ENCODE results near the gene C10orf90.

C10orf90 gene

GRCh38 chr10:126704649-126705048 lies 34.2 kb upstream of the C10orf90 start:
- Histone ChIP-seq H3K4me3 (replicated peaks; ENCODE audit: insufficient read depth, low read length) (no peak overlapping the region), H3K27ac (replicated peaks) (no peak overlapping the region), H3K27me3 (ENCODE audit: insufficient read depth, poor library complexity, severe bottlenecking) (no peaks in the 10 kb centered on the region)
- no peak for DNase-seq (ENCODE audit: low read depth in 1 of 2, low spot score in 1 of 2)
- TF ChIP-seq GABPA (IDR thresholded peaks at IDR 0.05; ENCODE audit: low read depth) (no peak), POLR2AphosphoS5 (IDR thresholded peaks at IDR 0.05; ENCODE audit: low read depth) (no peak), REST (IDR thresholded peaks at IDR 0.05; ENCODE audit: insufficient replicate concordance, low read depth) (no peak), SPI1 (IDR thresholded peaks at IDR 0.05; ENCODE audit: borderline replicate concordance, low read depth) (no peak), CTCF (IDR thresholded peaks at IDR 0.05; ENCODE audit: insufficient read depth, low read length) (no peak)

GRCh38 chr10:126702181-126702580 lies 31.7 kb upstream of the C10orf90 start:
- TF ChIP-seq CTCF (IDR thresholded peaks at IDR 0.05; ENCODE audit: insufficient read depth, low read length) = no peak
- TF ChIP-seq GABPA (IDR thresholded peaks at IDR 0.05; ENCODE audit: low read depth) = no peak
- no peak for TF ChIP-seq REST (IDR thresholded peaks at IDR 0.05; ENCODE audit: insufficient replicate concordance, low read depth)
- no peak for TF ChIP-seq POLR2AphosphoS5 (IDR thresholded peaks at IDR 0.05; ENCODE audit: low read depth)
- TF ChIP-seq SPI1 (IDR thresholded peaks at IDR 0.05; ENCODE audit: borderline replicate concordance, low read depth) = no peak
- Histone ChIP-seq H3K4me3 (replicated peaks; ENCODE audit: insufficient read depth, low read length) (no peak overlapping the region), H3K27me3 (ENCODE audit: insufficient read depth, poor library complexity, severe bottlenecking) (no peaks in the 10 kb centered on the region), H3K27ac (replicated peaks) (no peak overlapping the region)
- no peak for DNase-seq (ENCODE audit: low read depth in 1 of 2, low spot score in 1 of 2)

- Histone ChIP-seq H3K27ac (replicated peaks) (no peak overlapping the region), H3K27me3 (ENCODE audit: insufficient read depth, poor library complexity, severe bottlenecking) (no peaks in the 10 kb centered on the region), H3K4me3 (replicated peaks; ENCODE audit: insufficient read depth, low read length) (no peak overlapping the region)
- no peak for DNase-seq (ENCODE audit: low read depth in 1 of 2, low spot score in 1 of 2)
- TF ChIP-seq POLR2AphosphoS5 (IDR thresholded peaks at IDR 0.05; ENCODE audit: low read depth) (no peak), REST (IDR thresholded peaks at IDR 0.05; ENCODE audit: insufficient replicate concordance, low read depth) (no peak), GABPA (IDR thresholded peaks at IDR 0.05; ENCODE audit: low read depth) (no peak), CTCF (IDR thresholded peaks at IDR 0.05; ENCODE audit: insufficient read depth, low read length) (no peak), SPI1 (IDR thresholded peaks at IDR 0.05; ENCODE audit: borderline replicate concordance, low read depth) (no peak)
Observed at GRCh38 chr10:126701526-126701925, 31.0 kb upstream of the C10orf90 start.

Measured in HL-60 (cell line).